Stimulated activated CD8-positive, alpha-beta memory T cell treated with anti-CD3 and anti-CD28 coated beads, Interleukin-12 subunit alpha, Interleukin-12 subunit beta, amount 100 ng/mL, for 4 hours (primary cell): Measurements from ENCODE around the gene RITA1.

ENCODE experiments used
- DNase-seq: peaks from one replicate; pipeline ENCODE4 v3.0.0-alpha.2; 2020; ENCODE audit warnings: low read depth

The RITA1 gene

DNA sequence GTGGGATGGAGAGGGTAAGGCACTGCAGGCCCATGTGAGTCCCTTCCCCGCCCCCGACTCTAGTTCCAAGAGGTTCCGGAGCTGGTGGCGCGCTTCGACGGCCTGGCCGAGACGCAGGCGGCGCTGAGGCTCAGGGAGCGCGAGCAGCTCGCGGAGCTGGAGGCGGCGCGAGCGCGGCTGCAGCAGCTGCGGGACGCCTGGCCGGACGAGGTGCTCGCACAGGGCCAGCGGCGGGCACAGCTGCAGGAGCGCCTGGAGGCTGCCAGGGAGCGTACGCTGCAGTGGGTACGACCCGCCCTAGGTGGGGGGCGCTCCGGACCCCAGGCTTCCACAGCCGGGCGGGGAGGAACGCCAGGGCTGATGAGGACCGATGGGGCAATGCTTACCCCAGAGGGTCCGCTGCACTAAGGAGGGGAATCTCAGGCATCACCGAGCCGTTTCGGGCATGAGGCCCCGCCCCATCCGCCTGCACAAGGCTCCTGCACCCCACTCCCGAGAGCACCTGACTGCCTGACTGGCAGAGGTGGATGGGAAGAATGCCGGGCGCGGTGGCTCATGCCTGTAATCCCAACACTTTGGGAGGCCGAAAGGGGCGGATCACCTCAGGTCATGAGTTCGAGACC is 31.1 kb upstream of the RITA1 start:
- DNase-seq = no peak

DNA sequence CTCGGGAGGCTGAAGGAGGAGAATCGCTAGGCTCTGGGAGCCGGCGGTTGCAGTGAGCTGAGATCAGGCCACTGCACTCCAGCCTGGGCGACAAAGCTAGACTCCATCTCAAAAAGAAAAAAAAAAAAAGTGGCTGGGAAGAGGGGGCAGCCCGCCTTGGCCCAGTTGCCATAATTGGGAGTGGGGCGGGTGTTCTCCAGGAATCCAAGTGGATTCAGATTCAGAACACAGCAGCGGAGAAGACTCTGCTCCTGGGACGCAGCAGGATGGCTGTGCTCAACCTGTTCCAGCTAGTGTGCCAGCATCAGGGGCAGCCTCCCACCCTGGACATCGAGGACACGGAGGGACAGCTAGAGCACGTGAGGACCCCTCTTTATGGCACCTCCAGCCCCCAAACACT is 30.5 kb upstream of the RITA1 start:
- no peak for DNase-seq

DNA sequence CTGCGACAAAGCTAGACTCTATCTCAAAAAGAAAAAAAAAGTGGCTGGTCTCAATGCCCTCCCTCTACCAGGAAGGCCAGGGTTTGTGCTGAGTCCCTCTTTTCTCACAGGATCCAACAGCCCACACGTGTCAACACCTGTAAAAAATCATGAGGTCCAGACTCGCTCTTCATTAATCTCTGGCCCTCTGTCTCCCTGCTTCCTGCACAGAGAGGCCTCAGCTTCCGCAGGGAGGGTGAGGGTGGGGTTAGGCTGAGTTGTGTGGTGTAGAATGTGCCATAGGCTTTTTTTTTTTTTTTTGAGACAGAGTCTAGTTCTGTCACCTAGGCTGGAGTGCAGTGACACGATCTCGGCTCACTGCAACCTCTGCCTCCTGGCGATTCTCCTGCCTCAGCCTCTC is 29.9 kb upstream of the RITA1 start:
- DNase-seq = no peak

DNA sequence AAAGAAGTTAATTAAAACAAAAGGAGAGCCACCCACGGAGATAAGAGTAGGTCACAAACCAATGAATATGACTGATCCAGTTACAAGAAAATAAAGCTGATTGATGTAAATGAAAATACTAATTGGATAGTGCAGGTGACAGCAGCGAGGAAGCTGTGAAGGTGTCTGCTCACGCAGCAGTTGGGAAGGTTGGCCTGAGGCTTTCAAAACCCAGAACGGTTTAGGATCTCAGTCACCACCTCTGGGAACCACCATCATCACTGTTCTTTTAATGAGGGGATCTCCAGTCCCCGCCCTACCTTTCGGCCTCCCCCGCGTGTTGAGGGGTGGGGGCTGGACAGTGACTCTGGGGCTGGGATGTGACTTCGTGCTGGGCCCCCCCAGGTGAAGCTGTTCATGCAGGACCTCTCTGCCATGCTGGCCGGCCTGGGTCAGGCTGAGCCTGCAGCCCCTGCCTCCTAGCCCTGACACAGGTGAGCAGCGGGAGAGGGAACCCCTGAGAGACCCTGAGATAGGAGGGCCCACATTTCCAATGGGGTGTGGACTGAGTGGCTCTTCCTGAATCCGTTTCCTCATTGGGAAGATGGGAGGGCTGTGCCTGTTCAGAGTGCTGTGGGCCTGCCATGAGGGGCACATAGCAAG is 28.2 kb upstream of the RITA1 start:
- no peak for DNase-seq

DNA sequence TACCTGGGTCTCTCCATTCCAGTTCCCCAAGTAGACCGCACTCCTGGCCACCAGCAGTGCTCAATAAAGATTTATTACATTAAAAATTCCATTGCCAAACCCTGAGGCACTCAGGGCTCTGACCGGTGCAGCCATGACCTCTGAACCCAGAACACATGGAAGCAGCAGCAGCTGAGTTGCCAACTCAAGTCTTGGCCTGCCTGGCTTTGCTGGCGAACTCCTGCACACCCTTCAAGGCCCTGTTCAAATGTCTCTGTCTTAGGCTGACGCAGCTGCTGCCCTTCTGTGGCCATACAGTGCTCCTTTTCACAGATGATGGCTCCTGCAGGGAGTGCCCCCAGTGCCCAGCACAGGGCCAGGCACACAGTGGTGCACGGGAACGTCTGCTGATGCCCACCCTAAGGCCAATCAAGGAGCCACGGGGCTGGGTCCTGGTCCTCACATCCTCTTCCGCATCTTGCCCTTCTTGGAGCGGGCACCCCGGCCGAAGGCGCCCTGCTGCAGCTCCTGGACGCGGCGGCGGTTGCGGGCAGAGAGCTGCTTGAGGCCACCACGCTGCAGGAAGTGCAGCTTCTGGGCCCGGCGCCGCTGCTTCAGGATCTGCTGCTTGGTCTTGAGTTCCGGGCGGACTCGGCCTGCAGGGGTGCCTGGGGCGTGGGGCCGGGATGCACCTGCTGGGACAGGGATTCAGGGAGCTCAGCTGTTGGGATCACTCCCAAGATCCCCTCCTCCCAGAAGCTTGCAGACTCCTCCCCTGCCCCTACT is 26.9 kb upstream of the RITA1 start:
- no peak for DNase-seq

DNA sequence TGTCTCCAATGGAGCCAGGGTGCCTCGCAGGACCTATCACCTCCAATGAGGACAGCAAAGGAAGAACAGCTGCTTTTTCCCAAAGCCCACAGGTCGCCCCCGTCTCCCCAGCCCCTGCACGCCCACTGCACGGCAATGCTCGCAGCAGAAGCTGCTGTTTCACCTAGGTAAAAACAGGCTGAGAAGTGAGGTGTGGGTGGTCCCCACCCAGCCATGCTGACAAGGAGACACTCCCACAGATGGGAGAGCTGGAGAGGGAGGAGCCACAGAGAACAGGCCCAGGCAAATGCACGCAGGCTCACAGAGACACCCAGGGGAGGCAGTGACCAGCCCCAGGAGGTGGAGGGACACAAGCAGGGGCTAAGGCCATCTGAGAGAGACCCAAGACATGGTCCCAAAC is 25.6 kb upstream of the RITA1 start:
- no peak for DNase-seq

DNA sequence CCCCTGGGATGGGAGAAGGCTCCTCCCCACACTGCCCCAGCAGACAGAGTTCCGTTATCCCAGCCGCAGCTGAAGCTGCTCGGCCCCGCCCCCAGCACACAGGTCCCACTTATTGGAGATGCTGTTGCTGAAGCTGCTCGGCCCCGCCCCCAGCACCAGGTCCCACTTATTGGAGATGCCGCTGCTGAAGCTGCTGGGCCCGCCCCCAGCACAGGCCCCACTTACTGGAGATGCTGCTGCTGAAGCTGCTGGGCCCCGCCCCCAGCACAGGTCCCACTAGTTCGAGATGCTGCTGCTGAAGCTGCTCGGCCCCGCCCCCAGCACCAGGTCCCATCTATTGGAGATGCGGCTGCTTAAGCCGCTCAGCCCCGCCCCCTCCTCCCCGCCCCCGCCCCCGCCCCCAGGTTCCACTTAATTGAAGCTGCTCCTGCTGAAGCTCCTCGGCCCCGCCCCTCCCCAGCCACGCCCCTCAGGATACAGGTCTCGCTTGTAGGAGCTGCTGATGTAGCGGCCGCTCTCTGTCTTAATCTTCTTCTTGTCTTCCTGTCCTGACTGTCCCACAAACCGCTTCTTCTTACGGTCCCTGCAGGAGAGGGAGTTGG is 24.0 kb upstream of the RITA1 start:
- no peak for DNase-seq

DNA sequence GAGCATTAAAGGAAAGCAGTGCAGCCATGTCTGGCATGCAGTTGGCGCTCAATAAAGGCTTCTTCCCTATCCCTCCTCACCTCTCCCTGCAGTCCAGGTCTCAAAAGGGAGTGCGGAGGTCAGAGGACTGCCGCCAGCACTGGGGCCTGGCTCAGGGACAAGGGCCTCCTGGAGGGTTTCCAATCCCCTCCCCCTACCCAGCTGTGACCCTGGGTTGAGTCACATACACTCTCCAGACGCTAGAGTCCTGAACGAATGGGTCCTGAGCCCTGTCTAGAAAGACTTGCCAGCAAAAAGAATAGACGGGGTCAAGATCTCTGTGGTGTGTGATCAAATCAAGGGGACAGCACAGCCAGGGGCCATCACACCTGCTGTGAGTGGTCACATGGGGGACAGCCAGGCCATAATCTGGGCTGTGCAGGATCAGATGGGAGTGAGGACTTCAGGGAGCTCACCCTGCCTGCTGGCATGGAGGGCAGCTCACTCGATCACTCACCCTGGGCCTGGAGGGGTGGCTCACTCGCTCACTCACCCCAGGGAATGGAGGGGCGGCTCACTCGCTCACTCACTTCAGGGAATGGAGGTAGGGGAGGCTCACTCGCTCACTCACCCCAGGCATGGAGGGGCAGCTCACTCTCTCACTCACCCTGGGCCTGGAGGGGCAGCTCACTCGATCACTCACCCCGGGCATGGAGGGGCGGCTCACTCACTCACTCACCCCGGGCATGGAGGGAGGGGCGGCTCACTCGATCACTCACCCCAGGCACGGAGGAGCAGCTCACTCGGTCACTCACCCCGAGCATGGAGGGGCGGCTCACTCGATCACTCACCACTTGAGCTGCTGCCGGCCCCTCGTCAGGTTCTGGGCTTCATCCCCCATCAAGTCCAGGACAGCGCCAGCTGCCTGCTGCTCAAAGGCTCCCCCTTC is 23.2 kb upstream of the RITA1 start:
- no peak for DNase-seq

DNA sequence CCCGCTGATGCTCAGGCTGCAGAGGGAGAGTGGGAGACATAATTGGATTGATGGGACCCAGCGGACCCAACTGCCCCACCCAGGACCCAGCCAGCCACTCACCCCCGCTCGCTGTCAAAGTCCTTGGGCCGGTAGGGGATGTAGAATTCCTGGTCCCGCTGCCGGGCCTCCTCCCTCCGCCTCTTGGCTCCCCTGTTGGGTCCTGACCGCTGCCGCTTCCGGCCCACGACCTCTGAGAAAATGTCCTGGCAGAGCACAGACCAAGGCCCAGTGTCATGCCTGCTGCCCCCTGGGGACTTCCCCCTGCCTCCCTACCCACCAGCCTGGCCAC is 22.5 kb upstream of the RITA1 start:
- DNase-seq = no peak

DNA sequence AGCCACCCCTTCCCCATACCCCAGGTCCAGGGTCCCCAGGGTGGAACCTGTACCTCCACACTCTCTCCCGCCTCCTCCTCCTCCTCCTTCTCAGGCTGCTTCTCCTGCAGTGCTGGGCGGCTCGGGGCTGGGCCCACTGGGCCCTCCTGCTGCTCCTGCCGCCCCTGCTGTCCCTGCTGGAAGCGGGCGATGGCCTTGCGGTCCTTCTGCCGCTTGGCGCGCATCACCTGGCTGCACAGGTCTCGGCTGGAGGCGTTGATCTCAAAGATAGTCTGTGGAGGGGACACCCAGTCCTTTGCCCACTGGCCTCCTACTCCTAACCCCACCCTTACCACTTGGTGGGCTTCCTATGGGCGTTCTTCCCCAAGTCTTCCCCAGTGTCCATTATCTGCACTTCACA is 21.5 kb upstream of the RITA1 start:
- no peak for DNase-seq

DNA sequence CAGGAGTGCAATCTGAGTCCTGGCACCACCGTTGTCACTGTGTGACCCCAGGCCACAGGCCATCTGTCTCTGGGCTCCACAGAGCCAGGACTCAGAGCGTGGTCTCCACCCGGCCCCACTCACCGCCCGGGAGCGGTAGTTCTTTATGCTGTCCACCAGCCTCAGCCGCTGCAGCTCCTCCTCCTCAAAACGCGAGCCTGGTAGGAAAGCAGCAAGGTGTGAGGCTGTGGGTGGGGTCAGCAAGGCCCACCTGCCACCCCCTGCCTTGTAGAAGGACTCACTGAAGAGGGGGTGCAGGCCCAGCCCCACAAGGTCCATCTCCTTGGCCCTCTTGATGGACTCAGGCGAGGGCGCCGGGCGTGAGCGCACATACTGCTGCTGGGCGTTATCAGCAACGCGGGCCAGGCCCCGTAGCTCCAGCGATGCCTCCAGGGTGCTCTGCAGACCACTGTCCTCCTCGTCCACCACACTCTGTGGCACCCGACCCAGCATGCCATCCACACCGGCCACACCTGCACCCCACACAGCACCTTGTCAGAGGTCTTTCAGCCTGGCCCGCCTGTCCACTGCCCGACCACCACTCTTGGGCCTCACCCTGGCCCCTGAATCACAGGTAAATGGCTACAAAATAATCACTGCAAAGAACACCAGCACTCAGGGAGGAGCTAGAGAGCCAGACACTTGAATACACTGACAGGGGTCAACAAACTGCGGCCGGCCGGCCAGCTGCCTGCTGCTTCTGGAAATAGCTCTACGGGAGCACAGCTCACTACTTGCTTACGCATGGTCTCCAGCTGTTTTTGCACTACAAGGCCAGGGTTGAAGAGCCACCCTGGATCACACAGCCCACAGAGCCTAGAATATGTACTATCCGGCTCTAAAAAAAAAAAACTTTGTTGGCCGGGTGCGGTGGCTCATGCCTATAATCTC is 19.7 kb upstream of the RITA1 start:
- DNase-seq = no peak

DNA sequence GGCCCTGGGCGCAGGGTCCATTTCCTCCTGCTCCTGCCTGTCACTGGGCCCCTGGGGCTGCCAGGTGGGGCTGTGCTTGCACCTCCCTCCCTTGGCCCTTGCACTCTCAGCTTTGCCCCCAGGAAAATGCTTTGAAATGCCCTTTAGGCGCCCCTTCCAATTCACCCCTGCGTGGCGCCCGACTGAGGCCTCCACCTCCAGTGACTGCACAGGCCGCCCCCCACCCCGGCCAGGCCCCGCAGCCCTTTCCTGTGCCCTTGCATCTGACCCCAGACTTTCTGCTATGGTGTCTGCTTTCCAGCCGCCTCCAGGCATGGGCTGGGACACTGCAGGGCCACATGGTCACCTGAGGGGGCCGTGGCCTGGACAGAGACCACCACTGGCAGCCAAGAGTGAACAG is 17.7 kb upstream of the RITA1 start:
- DNase-seq = no peak

DNA sequence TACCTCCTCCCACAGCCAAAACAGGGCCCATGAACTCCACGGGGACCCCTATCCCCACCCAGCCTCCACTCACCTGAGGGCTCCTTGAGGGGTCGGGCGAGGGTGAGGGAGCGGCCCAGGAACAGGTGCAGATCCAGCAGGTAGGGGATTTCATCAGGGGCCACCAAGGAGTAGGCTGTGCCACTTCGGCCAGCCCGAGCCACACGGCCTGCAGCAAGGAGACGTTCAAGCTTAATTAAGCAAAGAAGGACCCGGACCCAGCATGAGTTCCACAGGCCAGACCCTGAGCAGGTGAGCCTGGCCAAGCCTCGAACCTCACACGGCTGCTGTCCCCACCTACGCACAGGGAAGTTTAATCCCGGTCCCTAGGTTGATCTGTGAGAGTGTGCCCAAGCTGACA is 15.8 kb upstream of the RITA1 start:
- no peak for DNase-seq

DNA sequence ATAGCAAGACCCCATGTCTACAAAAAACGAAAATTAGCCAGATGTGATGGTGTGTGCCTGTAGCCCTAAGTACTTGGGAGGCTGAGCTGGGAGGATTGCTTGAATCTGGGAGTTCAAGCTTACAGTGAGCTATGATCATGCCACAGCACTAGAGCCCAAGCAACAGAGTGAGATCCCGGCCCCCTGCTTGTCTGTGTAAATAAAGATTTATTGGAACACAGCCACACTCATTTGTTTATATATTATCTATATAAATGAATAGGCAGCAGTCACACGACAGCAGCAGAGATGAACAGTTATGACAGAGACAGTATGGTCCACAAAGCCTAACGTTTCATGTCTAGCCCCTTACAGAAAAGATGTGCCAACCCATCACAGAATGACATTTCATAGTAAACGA is 15.1 kb upstream of the RITA1 start:
- no peak for DNase-seq

DNA sequence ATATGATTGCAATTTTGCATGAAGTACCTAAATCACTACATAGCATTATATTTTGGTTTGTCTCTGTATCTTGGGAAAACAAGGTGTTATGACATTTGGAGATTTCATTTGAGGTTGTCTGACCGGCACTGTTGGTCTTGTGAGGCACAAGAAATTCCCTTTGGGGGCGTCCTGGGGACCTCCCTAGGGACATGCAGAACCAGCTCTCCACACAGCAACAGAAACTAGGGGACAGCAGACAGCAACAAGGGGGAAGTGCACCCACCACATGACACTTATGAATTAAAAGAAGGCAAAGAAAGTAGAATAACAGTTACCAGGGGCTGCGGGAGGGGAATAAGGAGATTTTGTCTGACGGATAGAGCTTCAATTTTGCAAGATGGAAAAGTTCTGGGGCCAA is 14.6 kb upstream of the RITA1 start:
- DNase-seq = no peak

DNA sequence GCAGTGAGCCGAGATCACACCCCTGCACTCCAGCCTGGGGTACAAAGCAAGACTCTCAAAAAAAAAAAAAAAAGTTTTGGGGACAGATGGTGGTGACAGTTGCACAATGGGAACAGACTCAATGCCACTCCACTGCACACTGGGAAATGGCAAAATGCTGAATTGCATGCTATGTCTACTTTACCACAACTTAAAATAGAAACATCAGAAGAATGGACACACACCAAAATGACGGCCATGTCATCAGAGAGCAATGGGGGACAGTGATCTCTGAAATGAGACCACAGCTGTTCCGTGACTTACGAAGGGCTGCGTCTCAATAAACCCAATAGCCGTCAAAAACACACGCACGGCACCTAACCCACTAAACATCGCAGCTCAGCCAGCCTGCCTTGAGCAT is 14.0 kb upstream of the RITA1 start:
- no peak for DNase-seq

DNA sequence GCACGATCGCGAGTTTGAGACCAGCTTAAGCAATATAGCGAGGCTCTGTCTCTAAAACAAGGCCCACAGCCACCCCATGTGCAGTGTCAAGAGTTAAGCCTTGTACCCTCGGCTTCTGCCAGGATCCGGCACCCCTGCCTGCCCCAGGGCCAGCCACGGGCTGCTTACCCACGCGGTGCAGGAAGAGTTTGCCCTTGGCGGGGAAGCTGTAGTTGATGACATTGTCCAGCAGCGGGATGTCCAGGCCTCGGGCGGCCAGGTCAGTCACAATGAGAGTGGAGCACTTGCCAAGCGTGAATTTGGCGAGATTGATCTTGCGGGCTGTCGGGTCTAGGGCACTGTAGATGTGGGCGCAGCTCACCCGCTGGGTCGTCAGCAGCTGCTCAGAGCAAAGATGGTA is 13.3 kb upstream of the RITA1 start:
- no peak for DNase-seq

DNA sequence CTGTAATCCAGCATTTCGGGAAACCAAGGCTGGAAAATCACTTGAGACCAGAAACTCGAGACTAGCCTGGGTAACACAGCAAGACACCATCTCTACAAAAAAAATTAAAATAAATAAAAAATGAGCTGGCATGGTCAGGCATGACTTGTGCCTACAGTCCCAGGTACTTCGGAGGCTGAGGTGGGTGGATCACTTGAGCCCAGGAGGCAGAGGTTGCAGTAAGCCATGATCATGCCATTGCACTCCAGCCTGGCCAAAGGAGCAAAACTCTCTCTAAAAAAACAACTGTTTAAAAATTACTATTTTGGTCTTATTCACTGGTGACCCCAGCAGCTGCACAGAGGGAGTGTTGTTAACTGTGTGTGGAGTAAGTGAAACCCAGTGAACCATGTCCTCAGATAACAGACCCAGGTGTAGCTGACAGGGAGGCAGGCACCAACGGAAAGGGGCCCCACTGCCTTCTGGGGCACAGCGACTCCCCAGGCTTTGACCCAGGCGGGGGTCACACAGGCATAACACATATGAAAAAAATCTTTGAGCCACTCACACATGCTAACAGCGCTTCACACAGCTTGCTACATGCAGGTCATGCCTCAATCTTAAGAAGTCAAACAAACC is 12.3 kb upstream of the RITA1 start:
- no peak for DNase-seq

DNA sequence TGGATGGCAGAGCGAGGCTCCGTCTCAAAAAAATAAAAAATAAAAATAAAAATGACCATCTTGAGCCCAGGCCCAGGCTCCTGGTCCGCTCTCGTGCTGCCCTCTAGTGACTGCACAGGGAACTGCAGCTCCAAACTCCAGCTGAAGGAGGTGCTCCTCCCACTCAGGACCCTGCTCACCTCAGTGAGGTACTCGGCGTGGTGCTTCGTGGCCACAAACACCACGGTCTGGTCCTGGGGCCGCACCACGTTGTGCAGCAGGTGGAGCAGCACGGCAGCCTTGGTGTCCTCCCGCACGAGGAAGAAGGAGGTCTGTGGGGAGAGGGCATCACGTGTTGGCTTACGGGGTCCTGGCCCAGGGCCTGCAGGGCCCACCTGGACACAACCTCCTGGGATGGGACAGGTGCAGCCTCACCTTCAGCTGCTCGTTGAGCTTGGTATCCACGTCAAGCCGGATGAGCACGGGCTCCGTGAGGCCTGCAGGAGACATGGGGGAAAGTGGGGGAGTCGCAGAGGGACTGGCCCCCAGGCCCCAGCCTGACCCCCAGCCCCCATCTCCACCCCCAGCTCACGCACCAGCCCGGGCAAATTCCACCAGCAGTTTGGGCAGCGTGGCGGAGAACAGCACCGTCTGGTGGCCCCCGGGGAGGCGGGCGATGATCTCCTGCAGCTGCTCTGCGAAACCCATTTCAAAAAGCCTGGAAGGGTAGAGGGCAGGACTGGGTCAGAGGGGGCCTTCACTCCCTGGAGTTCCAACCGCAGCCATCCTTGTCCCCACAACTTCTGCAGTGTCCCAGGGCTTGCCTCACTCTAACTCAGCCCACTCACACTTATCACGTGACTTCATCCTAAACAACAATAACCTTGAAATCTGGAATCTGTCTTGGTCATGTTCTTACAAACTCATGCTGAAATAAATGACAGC is 10.8 kb upstream of the RITA1 start:
- peak; percentile 45 for DNase-seq

DNA sequence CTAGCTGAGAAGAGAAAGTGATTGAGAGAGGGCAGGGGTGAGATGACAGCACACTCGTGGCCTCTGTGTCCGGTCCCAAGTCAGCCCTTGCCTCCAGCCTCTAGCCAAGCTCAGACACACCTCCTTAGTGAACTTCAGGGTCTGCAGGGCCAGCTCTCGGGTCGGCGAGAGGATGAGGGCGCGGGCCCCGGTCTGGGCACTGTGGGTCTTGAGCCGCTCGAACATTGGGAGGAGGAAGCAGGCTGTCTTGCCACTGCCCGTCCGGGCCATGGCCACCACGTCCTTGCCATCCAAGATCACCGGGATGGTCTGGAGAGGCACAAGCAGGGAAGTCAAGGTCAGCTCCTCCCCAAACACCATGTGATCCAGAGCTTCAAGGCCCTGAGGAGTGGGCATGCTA is 6.5 kb upstream of the RITA1 start:
- DNase-seq = no peak
